Panc1 (cell line): Measurements from ENCODE around the gene FBXL12. TPM values are rescaled to one million over a fixed set of nuclear protein-coding genes. Genes with fewer than 3 reads are reported as not detected.

Experiments
- ATAC-seq: fragments of 200-7000 bp; cut with Tn5 transposase; 2 replicates; pipeline ENCODE4 v1.9.1; 2020; ENCODE audit warnings: mild to moderate bottlenecking, moderate library complexity
- BruUV-seq: library from RNA; stranded (reverse); fragments of 400-500 nt; replicated peaks from 2 replicates; lab custom pipeline; 2021; lab: Mats Ljungman, UMichigan
- CTCF ChIA-PET: fragments of 300-600 bp; sonication (Branson Sonifier 250); formaldehyde crosslinking; loops from one replicate; lab custom pipeline; 2022; ENCODE audit warnings: antibody characterized with exemption; lab: Charles Lee
- POLR2A ChIA-PET: fragments of 300-600 bp; sonication (Branson Sonifier 250); formaldehyde crosslinking; loops from one replicate; lab custom pipeline; 2022; ENCODE audit warnings: antibody characterized with exemption; lab: Charles Lee
- DNase-seq: peaks from one replicate; pipeline ENCODE4 v3.0.0-alpha.2; 2010; ENCODE audit warnings: low read depth, low spot score
- H3K27ac ChIP-seq: 2 replicates; pipeline ENCODE4 v1.5.1; 2011; ENCODE audit warnings: mild to moderate bottlenecking, low read length, inconsistent platforms
- H3K27me3 ChIP-seq: fragments of 200-500 bp; sonication (Bioruptor generic); 2 replicates; pipeline ENCODE4 v1.6.0; 2014; ENCODE audit warnings: low read length, inconsistent platforms; ENCODE audit not compliant: control insufficient read depth, insufficient read depth
- H3K36me3 ChIP-seq: fragments of 200-500 bp; sonication (Bioruptor generic); 2 replicates; pipeline ENCODE4 v1.5.1; 2014; ENCODE audit warnings: inconsistent platforms, mild to moderate bottlenecking, low read length, moderate library complexity; ENCODE audit not compliant: control insufficient read depth, insufficient read depth
- H3K4me1 ChIP-seq: 2 replicates; pipeline ENCODE4 v1.5.1; 2011; ENCODE audit warnings: inconsistent platforms, mild to moderate bottlenecking, low read length, moderate library complexity; ENCODE audit not compliant: control insufficient read depth, insufficient read depth
- H3K4me3 ChIP-seq, 2 experiments: 2 replicates each; pipeline ENCODE4 v1.5.1; 2011 to 2012; ENCODE audit warnings: low read depth in 2 of 2, low read length in 2 of 2, mild to moderate bottlenecking in 2 of 2, inconsistent platforms in 1 of 2, moderate library complexity in 1 of 2
- H3K9me3 ChIP-seq: fragments of 200-500 bp; sonication (Bioruptor generic); 2 replicates; pipeline ENCODE4 v1.5.1; 2014; ENCODE audit warnings: low read depth, mild to moderate bottlenecking, inconsistent platforms, low read length, moderate library complexity; ENCODE audit not compliant: control insufficient read depth, insufficient read depth
- POLR2AphosphoS5 ChIP-seq: IDR thresholded peaks from 2 replicates; pipeline ENCODE4 v1.6.1; 2012; ENCODE audit warnings: mild to moderate bottlenecking, low read depth, low read length, moderate library complexity
- SIN3A ChIP-seq: IDR thresholded peaks from 2 replicates; pipeline ENCODE4 v1.6.1; 2012; ENCODE audit warnings: low read depth, mild to moderate bottlenecking, low read length, moderate library complexity, borderline replicate concordance; ENCODE audit not compliant: insufficient read depth
- TCF7L2 ChIP-seq: IDR thresholded peaks from 2 replicates; pipeline ENCODE4 v1.6.1; 2011; ENCODE audit warnings: mild to moderate bottlenecking, low read depth, low read length, inconsistent platforms
- in situ Hi-C: cut with HindIII; loops from 2 replicates; pipeline ENCODE4 v1.10.0; 2016; ENCODE audit warnings: low sequenced_read_pairs, low pct_unique_long_range_greater_than_20kb
- intact Hi-C: fragments of 100-400 bp; cut with micrococcal nuclease; formaldehyde crosslinking; loops from one replicate; pipeline ENCODE4 v1.10.0; 2022; ENCODE audit not compliant: unreplicated experiment
- total RNA-seq: library from RNA; stranded (reverse); gene quantifications from one replicate; pipeline ENCODE4 v1.2.1, GENCODE V29; 2021; ENCODE audit not compliant: unreplicated experiment
- TF ChIP-seq, protein P1 (sequence below), 2 experiments: IDR thresholded peaks; 2 replicates each; pipeline ENCODE4 v1.6.1; 2011 to 2012; ENCODE audit warnings: low read depth in 2 of 2, control low read depth in 1 of 2, low read length in 1 of 2, mild to moderate bottlenecking in 1 of 2, moderate library complexity in 1 of 2; ENCODE audit not compliant: insufficient read depth in 1 of 2
- TF ChIP-seq, protein P2 (sequence below): fragments of 450-650 bp; IDR thresholded peaks from 2 replicates; pipeline ENCODE4 v1.5.1; 2017; ENCODE audit warnings: mild to moderate bottlenecking

Gene FBXL12
- total RNA-seq, 1 experiment from 2014 or later, result 29.2 TPM

DNA sequence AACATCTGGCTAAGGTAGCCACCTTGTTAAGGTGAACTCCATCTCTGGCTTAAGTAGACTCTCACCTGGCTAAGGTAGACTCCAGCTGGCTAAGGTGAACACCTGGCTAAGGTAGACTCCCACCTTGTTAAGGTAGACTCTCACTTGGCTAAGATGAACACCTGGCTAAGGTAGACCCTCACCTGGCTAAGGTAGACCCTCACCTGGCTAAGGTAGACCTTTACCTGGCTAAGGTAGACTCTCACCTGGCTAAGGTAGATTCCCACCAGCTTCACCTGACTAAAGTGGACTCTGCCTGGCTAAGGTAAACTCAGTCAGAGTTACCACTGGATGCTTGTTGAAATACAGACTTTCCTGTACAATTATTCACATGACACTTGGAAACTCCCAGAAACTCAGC is 39.9 kb upstream of the FBXL12 start:
- Histone ChIP-seq H3K4me1 (no peaks in the 10 kb centered on the region), H3K27ac (no peak overlapping the region), H3K9me3 (no peaks in the 10 kb centered on the region), H3K27me3 (no peaks in the 10 kb centered on the region), H3K36me3 (no peaks in the 10 kb centered on the region), H3K4me3 (no peak overlapping the region)
- no peak for ATAC-seq
- POLR2A ChIA-PET, result no interaction called here
- in situ Hi-C loops, result no loop called here
- CTCF ChIA-PET, result no interaction called here
- no TSS peak for BruUV-seq
- intact Hi-C loops, result no loop called here
- TF ChIP-seq TCF7L2, result no peak
- no peak for TF ChIP-seq POLR2AphosphoS5
- TF ChIP-seq, protein P1, sequence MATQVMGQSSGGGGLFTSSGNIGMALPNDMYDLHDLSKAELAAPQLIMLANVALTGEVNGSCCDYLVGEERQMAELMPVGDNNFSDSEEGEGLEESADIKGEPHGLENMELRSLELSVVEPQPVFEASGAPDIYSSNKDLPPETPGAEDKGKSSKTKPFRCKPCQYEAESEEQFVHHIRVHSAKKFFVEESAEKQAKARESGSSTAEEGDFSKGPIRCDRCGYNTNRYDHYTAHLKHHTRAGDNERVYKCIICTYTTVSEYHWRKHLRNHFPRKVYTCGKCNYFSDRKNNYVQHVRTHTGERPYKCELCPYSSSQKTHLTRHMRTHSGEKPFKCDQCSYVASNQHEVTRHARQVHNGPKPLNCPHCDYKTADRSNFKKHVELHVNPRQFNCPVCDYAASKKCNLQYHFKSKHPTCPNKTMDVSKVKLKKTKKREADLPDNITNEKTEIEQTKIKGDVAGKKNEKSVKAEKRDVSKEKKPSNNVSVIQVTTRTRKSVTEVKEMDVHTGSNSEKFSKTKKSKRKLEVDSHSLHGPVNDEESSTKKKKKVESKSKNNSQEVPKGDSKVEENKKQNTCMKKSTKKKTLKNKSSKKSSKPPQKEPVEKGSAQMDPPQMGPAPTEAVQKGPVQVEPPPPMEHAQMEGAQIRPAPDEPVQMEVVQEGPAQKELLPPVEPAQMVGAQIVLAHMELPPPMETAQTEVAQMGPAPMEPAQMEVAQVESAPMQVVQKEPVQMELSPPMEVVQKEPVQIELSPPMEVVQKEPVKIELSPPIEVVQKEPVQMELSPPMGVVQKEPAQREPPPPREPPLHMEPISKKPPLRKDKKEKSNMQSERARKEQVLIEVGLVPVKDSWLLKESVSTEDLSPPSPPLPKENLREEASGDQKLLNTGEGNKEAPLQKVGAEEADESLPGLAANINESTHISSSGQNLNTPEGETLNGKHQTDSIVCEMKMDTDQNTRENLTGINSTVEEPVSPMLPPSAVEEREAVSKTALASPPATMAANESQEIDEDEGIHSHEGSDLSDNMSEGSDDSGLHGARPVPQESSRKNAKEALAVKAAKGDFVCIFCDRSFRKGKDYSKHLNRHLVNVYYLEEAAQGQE (IDR thresholded peaks at IDR 0.05; ENCODE audit: insufficient read depth in 1 of 2, low read depth in 2 of 2, low read length in 1 of 2), result no peak
- DNase-seq, result no peak

DNA sequence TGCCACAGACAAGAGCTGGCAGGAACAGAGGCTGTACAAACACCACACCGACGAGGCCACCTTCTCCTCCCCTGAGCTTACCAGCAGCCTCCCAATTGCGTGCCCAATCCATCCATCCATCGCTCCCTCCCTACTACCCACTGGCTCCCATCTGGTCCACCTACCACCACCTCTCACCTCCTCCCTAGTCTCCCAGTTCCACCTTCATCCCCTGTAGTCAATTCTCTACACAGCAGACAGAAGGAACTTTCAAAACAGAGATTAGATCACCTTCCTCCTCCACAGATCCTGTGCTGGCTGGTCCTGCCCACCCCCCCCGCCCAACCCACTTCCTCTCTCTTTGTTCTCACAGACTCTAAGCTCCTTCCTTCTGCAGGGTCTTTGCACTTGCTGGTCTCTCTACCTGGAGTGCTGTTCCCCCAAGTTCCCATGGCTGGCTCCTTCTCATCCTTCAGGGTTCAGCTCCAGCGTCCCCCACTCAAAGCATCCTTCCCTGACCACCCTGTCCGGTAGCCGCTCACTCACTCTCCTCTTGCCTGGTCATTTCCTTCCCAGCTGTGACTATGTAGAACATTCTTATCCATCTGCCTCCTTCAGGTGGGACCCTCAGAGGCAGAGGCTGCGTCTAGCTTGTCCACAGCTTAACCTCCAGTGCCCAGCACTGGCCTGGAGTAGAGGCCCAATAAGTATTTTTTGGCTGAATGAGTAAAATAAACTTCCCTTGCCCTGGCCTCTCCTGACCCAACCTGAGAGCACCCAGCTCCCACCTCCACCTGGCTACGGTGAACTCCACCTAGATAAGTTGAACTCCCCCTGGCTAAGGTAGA is 39.3 kb upstream of the FBXL12 start:
- intact Hi-C loops (no loop called here), in situ Hi-C loops (no loop called here)
- TF ChIP-seq SIN3A (no peak), TCF7L2 (no peak), POLR2AphosphoS5 (no peak)
- TF ChIP-seq, protein P1 (IDR thresholded peaks at IDR 0.05; ENCODE audit: insufficient read depth in 1 of 2, low read depth in 2 of 2, low read length in 1 of 2), result no peak
- TF ChIP-seq, protein P2, sequence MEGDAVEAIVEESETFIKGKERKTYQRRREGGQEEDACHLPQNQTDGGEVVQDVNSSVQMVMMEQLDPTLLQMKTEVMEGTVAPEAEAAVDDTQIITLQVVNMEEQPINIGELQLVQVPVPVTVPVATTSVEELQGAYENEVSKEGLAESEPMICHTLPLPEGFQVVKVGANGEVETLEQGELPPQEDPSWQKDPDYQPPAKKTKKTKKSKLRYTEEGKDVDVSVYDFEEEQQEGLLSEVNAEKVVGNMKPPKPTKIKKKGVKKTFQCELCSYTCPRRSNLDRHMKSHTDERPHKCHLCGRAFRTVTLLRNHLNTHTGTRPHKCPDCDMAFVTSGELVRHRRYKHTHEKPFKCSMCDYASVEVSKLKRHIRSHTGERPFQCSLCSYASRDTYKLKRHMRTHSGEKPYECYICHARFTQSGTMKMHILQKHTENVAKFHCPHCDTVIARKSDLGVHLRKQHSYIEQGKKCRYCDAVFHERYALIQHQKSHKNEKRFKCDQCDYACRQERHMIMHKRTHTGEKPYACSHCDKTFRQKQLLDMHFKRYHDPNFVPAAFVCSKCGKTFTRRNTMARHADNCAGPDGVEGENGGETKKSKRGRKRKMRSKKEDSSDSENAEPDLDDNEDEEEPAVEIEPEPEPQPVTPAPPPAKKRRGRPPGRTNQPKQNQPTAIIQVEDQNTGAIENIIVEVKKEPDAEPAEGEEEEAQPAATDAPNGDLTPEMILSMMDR, result no peak
- Histone ChIP-seq H3K9me3 (no peaks in the 10 kb centered on the region), H3K27ac (no peak overlapping the region), H3K36me3 (no peaks in the 10 kb centered on the region), H3K4me3 (no peak overlapping the region), H3K27me3 (no peaks in the 10 kb centered on the region), H3K4me1 (no peaks in the 10 kb centered on the region)
- BruUV-seq, result no TSS peak
- DNase-seq (no peak), ATAC-seq (no peak; the same call in 1 of the 2 replicates)
- CTCF ChIA-PET, result no interaction called here
- POLR2A ChIA-PET, result no interaction called here
